ENCODE data around the gene TJAP1.
"Not testable (repeated sequence)": the region's sequence is repeated elsewhere in the genome, so short reads cannot be mapped to it uniquely, and the experiment has no call there.

The TJAP1 gene

GRCh38 chr6:43488667-43489276 lies 11.4 kb downstream of the TJAP1 start:
- no peak for DNase-seq (ENCODE audit: low read depth)

GRCh38 chr6:43489277-43490072 lies 12.1 kb downstream of the TJAP1 start:
- DNase-seq (ENCODE audit: low read depth) = no peak

GRCh38 chr6:43490523-43490939 lies 13.2 kb downstream of the TJAP1 start:
- DNase-seq (ENCODE audit: low read depth) = no peak

GRCh38 chr6:43491750-43492661 lies 14.6 kb downstream of the TJAP1 start:
- DNase-seq (ENCODE audit: low read depth) = peak; percentile 68

- DNase-seq (ENCODE audit: low read depth) = peak; percentile 18
These were observed 15.3 kb downstream of the TJAP1 start for GRCh38 chr6:43492673-43493072.

- no peak for DNase-seq (ENCODE audit: low read depth)
These were observed 15.9 kb downstream of the TJAP1 start for GRCh38 chr6:43493230-43493629.

GRCh38 chr6:43493833-43494232 lies 16.5 kb downstream of the TJAP1 start:
- no peak for DNase-seq (ENCODE audit: low read depth)

- no peak for DNase-seq (ENCODE audit: low read depth)
These were observed 17.0 kb downstream of the TJAP1 start for GRCh38 chr6:43494321-43494720.

- no peak for DNase-seq (ENCODE audit: low read depth)
These were observed 17.4 kb downstream of the TJAP1 start for GRCh38 chr6:43494766-43495165.

- DNase-seq (ENCODE audit: low read depth) = no peak
These were observed 18.1 kb downstream of the TJAP1 start for GRCh38 chr6:43495409-43495941.

GRCh38 chr6:43496370-43497128 lies 19.2 kb downstream of the TJAP1 start:
- peak; percentile 44 for DNase-seq (ENCODE audit: low read depth)

- DNase-seq (ENCODE audit: low read depth) = no peak
These were observed 19.7 kb downstream of the TJAP1 start for GRCh38 chr6:43497129-43497396.

- no peak for DNase-seq (ENCODE audit: low read depth)
These were observed 20.3 kb downstream of the TJAP1 start for GRCh38 chr6:43497689-43498088.

- not testable (repeated sequence) for DNase-seq (ENCODE audit: low read depth)
These were observed 20.9 kb downstream of the TJAP1 start for GRCh38 chr6:43498291-43498690.

- no peak for DNase-seq (ENCODE audit: low read depth)
These were observed 21.9 kb downstream of the TJAP1 start for GRCh38 chr6:43499028-43499815.

GRCh38 chr6:43500921-43501320 lies 23.6 kb downstream of the TJAP1 start:
- DNase-seq (ENCODE audit: low read depth) = no peak

- no peak for DNase-seq (ENCODE audit: low read depth)
These were observed 25.3 kb downstream of the TJAP1 start for GRCh38 chr6:43502666-43503065.

GRCh38 chr6:43503443-43503842 lies 26.1 kb downstream of the TJAP1 start:
- DNase-seq (ENCODE audit: low read depth) = no peak

GRCh38 chr6:43504756-43505593 lies 27.6 kb downstream of the TJAP1 start:
- DNase-seq (ENCODE audit: low read depth) = no peak

- no peak for DNase-seq (ENCODE audit: low read depth)
These were observed 28.3 kb downstream of the TJAP1 start for GRCh38 chr6:43505718-43506117.

All from amniotic epithelial cell (primary cell).